Nasal cavity respiratory epithelium epithelial cell of viscerocranial mucosa (primary cell): ENCODE data around the gene PDLIM4. TPM values are rescaled to one million over a fixed set of nuclear protein-coding genes. Genes with fewer than 3 reads are reported as not detected.

Source experiments
- total RNA-seq: library from RNA; depleted of rRNA; stranded (reverse); fragments of >200 nt; gene quantifications from 2 replicates; pipeline ENCODE4 v1.2.3, GENCODE V29; 2014

The PDLIM4 gene, protein sequence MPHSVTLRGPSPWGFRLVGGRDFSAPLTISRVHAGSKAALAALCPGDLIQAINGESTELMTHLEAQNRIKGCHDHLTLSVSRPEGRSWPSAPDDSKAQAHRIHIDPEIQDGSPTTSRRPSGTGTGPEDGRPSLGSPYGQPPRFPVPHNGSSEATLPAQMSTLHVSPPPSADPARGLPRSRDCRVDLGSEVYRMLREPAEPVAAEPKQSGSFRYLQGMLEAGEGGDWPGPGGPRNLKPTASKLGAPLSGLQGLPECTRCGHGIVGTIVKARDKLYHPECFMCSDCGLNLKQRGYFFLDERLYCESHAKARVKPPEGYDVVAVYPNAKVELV
- 10.9 and 39.3 TPM in 2 replicates for total RNA-seq

DNA sequence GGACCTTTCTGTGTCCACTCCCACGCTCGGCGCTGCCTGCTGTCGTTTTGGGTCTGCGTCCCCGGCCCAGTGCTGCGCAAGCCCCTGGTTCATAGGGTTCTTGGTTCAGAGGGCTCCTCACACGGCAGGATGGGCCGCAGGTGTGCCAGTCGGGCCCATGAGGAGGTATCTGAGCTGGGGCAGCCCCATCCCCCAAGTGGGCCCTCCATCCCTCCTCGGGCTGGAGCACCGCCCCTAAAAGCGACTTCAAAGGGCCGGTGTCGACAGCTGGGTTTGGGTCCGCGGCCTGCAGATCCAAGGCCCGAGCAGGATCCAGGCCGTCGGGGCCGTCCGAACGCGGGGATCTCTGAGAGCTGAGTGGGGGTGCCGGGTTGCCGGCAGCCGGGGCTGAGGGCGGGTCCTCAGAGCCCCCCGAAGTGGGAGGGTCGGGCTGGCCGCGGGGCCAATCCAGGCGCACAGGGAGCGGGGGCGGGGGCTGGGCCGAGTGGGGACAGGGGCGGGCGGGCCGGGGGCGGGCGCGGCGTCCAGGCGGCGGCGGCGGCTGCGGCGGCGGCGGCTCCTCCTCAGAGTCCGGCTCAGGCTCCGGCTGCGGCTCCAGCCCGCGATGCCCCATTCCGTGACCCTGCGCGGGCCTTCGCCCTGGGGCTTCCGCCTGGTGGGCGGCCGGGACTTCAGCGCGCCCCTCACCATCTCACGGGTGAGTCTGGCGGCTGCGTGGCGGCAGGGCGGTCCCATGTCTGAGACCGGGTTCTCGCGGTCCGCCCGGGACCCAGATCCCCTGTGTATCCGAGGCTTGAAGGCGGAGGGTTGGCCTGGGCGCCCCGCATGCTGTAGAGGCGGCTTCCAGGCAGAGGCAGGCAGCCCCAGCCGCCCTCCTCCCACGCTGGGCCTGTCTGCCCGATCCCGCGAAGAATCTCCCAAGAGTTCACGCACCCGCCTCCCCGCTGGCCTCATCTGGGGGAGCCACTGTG, at the start of gene PDLIM4:
TSS of gene PDLIM4 (plus strand) at position 566 of the 971 bp plus-strand sequence. CDS start at position 605, 39 bp downstream.

DNA sequence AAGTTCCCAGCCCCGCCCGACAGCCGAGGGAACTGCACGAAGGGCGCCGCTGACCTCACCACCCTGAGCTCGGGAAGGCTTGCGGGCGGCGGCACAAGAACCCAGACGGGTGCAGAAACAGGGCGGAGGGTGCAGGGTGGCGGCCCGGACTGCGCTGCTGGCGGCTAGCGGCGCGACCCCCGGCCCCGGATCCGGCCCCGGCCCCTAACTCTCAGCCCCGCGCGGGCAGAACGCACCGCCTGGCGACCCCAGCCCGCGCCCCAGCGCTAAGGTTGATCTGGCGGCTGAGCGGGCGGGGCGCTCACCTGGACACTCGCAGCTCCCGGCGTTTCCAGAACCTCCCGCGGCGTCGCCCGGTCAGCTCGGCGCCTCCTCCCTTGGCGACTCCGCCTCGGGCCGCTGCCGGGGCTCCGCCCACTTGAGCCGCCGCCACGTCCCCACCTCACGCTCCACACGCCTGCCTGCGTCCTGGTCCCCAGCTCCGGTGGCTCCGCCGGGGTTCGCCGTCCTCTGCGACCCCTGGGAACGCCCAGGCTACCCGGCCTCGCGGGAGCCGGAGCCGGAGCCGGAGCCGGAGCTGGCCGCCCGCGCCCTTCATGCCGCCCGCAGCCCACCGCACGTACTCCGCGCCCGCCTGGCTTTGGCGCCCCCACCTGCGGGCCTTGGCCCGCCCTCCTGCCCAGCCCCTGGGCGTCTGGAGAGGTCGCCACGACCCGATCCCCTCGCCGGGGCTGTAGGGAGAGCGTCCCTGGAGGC, 29.8 kb upstream of the PDLIM4 start, which contains the start of gene P4HA2:
TSS of gene P4HA2 (minus strand) at position 369 of the 756 bp plus-strand sequence. CDS start 9,227 bp downstream, outside the sequence.

DNA sequence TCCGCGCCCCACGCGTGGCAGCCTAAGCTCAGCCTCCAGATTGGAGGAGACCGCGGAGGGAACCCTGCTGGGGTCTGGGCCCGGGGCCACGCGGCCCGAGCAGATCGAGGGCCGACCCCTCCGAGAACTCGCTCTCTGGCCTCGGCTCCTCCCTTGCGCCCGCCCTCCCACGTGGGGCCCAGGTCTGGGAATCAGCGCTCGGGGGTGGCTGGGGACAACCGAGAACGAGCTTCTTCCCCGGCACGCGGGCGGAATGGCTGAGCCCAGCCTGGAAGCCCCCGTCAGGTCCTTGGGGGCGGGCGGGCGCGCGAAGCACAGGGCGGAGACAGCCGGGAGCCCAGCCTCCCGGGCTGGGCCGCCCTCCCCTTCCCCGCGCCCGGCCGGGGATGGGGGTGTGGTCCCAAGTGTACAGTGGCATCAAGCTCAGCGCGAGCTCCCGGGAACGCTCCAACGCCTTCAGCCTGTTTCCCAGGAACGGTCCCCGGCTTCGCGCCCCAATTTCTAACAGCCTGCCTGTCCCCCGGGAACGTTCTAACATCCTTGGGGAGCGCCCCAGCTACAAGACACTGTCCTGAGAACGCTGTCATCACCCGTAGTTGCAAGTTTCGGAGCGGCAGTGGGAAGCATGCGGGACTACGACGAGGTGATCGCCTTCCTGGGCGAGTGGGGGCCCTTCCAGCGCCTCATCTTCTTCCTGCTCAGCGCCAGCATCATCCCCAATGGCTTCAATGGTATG, 36.7 kb downstream of the PDLIM4 start, which contains the start of gene SLC22A4:
TSS of gene SLC22A4 (plus strand) at position 403 of the 736 bp plus-strand sequence. CDS start at position 626, 223 bp downstream.

Other genes with a start within 250 kb of the PDLIM4 start
- under 0.01 and 0.14 TPM in 2 replicates for gene ACSL6, start 246.0 kb upstream of the PDLIM4 start, total RNA-seq
- not detected in 2 replicates for gene IL3, start 197.0 kb upstream of the PDLIM4 start, total RNA-seq
- gene CSF2, start 183.9 kb upstream of the PDLIM4 start, total RNA-seq = 0.50 TPM in 1 of 2 replicates, not detected in the other
- gene P4HA2, start 29.8 kb upstream of the PDLIM4 start, total RNA-seq = 119 and 355 TPM in 2 replicates
- gene SLC22A4, start 36.7 kb downstream of the PDLIM4 start, total RNA-seq = 0.68 and 0.71 TPM in 2 replicates
- 10.3 and 17.9 TPM in 2 replicates for gene SLC22A5, start 112.0 kb downstream of the PDLIM4 start, total RNA-seq
- 5.1 and 23.5 TPM in 2 replicates for gene IRF1, start 233.1 kb downstream of the PDLIM4 start, total RNA-seq